Measurements from ENCODE around the gene STX3.

STX3 gene

DNA sequence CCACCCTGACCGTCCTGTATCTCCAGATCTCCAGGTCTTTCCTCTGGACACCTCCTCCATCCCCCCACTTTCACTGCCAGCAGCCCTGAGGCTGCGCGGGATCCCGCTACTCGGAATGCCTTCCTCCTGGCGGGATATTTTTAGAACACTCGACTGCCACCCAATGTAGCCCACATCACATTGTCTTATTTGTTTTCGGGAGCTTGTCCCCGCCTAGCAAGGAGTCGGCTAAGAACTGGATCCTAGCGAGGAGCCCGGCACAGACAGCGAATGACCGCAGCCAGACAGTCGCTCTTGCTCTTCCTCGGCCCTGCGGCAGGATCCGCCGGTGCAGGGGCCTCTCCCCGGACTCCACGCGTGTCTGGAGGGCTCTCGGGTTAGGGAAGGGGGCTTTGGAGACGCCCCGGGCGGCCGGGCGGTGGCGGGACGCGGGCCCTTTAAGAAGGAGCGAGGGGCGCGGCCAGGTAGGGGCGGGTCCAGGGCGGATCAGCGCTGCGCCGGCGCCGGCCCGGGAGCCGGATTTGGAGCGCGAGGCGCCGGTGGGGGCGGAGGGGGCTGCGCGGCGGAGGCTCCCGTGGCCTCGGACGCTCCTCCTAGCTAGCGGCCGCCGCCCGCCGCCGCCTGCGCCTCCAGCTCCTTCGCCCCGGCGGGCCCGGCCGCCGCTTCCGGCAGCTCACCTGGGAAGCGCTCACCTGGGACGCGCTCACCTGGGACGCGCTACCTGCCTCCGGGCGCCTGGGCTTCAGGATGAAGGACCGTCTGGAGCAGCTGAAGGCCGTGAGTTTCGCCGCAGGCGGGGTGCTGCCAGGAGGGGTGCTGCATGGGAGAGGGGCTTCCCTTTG is at the start of gene STX3:
TSS of gene STX3 (plus strand) at position 518 of the 842 bp plus-strand sequence. CDS start at position 748, 230 bp downstream.
- peak; percentile 56 for DNase-seq (ENCODE audit: low read depth)

GRCh38 chr11:59706518-59707285 is 48.5 kb upstream of the STX3 start:
- DNase-seq (ENCODE audit: low read depth), result peak; percentile 91

DNA sequence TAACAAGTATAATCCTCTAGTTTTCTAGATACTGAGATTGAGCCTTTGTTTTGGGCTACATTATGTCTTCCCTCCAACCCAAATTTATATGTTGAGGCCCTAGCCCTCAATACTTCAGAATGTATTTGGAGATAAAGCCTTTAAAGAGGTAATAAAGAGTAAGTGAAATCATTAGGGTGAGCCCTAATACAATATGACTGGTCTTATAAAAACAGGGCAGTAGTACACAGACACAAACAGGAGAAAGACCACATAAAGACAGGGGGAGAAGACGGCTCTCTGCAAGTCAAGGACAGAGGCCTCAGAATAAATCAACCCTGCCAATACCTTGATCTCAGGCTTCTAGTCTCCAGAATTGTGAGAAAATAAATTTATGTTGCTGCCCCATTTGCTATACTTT is 47.8 kb upstream of the STX3 start:
- DNase-seq (ENCODE audit: low read depth), result no peak

GRCh38 chr11:59708537-59708936 is 46.6 kb upstream of the STX3 start:
- peak; percentile 22 for DNase-seq (ENCODE audit: low read depth)

DNA sequence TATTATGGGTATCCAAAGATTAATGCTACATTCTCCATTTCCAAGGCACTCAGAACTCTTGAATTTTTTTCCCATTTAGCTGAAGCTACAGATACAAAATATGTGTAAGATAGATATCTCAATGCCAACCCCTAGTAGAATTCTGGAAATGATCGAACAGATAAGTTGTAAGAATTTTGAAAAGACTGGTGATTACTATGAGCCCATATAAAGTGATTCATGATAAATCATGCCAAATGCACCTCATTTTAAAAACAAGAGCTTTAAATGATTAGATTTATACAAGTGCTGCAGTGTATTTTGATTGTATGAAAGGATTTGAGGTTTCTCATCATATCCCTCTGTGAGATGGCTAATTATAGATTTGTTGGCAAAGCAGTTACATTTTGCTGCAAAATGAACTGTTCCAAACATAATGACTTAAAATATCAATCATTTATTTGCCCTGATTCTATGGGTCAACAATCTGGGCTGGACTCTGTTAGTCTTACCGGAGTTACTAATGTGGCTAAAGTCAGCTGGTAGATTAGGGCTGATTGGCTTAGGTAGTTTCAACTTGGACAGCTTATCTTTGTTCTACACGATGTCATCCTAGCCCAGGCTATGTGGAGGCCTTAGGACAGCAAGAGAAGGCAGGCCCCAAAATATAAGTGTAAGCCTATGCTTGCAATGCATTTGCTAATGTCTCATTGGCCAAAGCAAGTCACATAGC is 44.9 kb upstream of the STX3 start:
- DNase-seq (ENCODE audit: low read depth), result peak; percentile 12

- no peak for DNase-seq (ENCODE audit: low read depth)
Observed at GRCh38 chr11:59713745-59714144, 41.4 kb upstream of the STX3 start, which contains the start of gene OR10V1. Gene OR10V1, minus strand, starts transcription at chr11:59713845. Its CDS starts 0 bp downstream, at chr11:59713845.

GRCh38 chr11:59716051-59716450 is 39.1 kb upstream of the STX3 start:
- no peak for DNase-seq (ENCODE audit: low read depth)

DNA sequence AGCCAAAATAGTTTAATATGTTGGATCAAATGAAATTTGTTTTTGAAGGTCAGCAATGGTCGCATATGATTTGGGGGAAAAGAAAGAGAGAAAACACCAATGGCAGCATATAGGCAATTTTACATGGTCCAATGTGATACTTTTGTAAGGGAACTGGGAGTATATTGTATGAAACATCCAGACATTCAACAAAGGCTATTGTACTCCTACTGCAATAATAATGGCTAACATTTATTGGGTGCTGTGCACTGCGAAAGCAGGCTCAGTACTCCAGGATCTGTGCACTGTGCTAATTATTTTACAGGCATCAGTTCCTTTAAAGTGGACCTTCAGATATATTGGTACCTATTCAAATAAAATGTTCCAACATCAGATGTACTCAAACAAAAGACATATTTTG is 35.6 kb upstream of the STX3 start:
- DNase-seq (ENCODE audit: low read depth), result no peak

DNA sequence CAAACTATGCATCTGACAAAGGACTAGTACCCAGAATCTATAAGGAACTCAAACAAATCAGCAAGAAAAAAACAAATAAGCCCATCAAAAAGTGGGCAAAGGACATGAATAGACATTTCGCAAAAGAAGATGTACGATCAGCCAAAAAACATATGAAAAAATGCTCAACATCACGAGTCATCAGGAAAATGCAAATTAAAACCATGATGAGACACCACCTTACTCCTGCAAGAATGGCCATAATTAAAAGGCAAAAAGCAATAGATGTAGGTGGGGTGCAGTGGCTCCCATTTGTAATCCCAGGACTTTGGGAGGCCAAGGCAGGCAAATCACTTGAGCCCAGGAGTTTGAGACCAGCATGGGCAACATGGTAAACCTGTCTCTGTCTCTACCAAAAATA is 31.1 kb upstream of the STX3 start:
- DNase-seq (ENCODE audit: low read depth), result no peak

DNA sequence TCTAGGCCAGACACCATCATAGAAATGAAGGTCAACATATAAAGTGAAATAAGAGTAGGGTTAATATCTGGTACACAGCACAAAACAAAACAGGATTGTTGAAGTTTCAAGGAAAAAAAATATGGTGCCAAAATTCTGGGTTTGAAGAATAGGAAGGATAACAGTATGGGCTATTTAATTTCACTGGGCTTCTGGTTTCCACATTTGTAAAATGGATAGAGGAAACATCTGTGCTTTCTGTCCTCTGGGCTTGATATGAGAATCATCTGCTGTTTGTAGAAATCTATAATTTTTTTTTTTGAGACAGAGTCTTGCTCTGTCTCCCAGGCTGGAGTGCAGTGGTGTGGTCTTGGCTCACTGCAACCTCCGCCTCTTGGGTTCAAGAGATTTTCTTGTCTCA is 27.8 kb upstream of the STX3 start:
- DNase-seq (ENCODE audit: low read depth), result no peak

GRCh38 chr11:59728154-59728553 is 27.0 kb upstream of the STX3 start:
- DNase-seq (ENCODE audit: low read depth), result no peak

DNA sequence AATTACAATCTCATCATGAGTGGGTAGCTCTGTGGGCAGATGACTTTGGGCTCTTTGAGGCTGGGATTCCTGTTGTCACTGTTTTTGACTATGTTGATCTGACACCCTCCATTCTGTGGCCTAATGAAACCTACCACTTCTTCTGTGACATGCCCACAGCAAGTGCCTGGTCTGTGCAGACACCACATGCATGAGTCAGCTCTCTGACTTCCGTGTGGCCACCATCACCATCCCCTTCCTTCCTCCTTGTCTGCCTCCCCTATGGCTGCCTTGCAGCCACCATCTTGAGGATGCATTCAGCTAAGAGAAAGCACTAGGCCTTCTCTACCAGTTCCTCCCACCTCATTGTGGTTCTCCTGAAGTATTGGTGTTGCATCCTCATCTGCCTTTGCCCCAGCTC is 26.3 kb upstream of the STX3 start:
- no peak for DNase-seq (ENCODE audit: low read depth)

DNA sequence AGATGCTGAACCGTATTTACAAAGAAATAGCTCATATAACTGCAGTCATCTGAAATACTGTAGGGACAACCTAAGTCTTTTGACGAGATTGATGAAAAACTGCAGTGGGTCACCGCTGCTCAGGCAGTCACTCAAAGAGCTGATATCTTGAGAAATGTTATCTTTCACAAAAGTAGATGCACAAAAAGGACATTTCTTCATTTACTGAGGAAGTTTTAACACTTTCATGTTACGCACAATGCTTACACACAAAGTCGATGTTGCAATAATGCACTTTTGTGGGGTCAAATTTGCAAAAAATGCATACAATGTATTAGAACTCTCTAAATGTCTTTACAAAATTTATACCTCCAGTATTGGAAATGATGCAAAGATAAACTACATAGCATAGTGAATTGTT is 25.3 kb upstream of the STX3 start:
- no peak for DNase-seq (ENCODE audit: low read depth)

DNA sequence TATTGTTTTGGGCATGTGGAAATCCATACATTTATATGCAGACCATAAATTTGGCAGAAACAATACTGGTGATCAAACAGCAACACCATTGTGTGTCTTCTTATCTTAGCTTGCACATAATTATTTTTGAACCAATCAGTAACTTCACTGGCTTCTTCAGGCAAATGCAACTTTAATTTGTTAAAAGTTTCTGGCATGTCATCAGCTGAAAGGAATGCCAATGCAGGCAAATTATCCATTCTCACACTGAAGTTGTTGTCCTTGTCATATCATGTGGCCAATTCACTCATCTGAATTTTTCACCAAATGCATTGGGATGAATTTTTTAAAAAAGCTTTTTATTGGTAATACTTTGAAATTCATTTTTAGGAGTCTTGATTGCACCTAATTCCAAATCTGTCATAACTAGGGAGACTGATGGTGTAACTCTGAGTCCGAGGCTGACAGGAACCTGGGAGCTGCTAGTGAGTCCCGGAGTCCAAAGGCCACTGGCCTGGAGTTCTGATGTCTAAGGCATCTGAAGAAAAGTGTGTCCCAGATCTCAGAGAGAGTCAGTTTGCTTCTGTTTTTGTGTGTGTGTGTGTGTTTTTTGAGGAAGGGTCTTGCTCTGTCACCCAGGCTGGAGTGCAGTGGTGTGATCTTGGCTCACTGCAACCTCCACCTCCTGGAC is 24.1 kb upstream of the STX3 start:
- DNase-seq (ENCODE audit: low read depth), result no peak

DNA sequence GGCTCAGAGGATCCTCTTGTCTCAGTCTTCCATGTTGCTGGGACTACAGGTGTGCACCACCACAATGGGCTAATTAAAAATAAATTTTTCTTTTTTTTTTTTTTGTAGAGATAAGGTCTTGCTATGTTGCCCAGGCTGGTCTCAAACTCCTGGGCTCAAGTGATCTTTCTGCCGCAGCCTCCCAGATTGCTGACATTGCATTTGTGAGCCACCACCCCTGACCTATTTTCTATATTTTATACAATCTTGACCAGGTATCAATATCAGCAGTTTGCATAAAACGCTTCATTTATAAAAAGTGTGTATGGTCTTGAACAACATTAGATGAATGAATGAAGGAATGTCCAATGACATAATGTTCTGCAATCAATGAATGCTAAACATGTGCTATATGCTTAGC is 9.1 kb upstream of the STX3 start:
- no peak for DNase-seq (ENCODE audit: low read depth)

DNA sequence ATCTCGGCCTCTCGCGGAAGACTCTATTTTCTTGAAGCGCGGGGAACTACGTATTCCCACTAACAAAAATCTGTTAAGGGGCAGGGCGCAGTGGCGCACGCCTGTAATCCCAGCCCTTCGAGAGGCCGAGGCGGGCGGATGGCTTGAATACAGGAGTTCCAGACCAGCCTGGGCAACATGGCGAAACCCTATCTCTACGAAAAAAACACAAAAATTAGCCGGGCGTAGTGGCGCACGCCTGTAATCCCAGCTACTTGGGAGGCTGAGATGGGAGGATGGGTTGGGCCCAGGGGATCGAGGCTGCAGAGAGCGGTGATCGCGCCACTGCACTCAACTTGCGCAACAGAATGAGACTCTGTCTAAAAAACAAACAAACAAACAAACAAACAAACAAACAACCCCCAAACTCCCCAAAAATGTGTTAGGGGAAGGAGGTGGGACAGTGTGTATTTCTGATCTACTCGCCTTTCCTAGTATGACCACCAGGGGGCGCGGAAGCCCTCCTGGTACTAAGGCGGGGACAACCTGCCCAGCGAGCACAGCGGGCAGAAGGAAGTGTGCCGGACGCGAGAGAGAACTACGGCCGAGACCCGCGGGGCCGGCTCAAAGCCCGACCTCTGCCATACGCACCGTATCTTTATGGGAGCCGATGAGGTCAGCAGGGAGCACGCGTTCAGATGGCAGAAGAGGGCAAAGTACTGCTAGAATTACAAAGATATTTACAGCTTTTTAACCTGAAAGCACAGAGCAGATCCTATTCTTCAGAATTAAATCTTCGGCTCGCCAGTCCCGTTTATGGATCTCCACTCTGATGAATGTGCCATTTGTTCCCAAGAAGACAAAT is 1.3 kb upstream of the STX3 start:
- DNase-seq (ENCODE audit: low read depth), result peak; percentile 65

GRCh38 chr11:59754494-59754858 is 700 bp upstream of the STX3 start:
- DNase-seq (ENCODE audit: low read depth), result peak; percentile 27

DNA sequence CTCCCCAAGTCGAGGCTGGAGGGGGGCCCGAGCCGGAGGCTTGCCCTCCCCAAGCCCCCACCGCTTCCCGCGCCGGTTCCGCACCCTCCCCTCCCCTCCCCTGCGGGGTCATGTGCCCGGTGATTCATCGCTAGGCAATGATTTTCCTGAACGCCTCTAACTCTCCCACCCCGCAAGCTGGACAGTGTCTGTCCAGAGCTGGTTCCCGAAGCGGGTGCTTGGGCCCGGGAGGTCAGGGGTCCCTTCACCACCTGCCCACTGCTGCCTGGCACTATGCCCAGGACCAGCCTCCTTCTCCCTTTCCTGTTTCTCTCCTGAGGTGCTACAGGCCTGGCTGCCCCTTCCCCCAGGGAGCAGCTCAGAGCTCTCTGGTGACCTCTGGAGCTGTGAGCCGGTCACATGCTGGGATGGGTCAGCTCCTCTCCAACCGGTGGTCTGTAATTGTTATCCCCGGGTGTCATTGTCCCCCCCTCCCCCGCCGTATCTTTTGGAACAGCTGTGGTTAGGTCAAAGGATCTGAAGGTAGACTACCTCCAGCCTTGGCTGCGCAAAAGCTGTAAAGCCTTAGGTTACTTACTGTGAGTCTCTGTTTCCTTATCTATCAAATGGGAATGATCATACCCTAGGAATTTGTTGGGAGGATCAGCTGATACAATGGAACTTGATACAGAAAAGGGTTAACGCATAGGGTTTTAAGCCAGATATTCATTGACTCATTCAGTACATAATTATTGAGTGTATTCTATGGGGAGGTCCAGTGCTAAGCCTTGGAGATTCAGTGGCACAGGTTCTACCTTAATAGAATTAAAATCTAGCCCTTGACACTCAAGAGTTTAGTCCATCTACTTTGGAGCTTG is 753 bp downstream of the STX3 start:
- DNase-seq (ENCODE audit: low read depth), result peak; percentile 79

- no peak for DNase-seq (ENCODE audit: low read depth)
Observed at GRCh38 chr11:59756558-59756840, 1.3 kb downstream of the STX3 start.

DNA sequence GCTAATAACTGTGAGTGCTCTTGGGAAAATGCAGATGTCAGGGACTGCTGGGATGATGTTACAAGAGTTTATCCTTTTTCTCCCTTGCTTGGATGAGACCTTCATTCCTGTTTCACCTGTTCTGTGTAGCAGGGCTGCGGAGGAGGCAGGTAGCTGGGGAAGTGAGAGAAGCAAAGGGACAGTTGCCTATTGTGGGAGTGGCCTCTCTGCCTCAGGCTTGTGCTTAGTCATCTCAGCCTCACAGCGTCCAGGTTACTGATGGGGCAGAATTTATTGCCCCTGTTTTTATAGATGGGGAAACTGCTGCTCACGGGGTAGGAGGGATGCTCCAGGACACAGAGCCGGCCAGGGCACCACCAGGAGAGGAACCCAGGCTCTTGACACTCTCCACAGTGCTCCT is 1.7 kb downstream of the STX3 start:
- peak; percentile 41 for DNase-seq (ENCODE audit: low read depth)
